Neural cell (in vitro differentiated cells): Measurements from ENCODE around the gene ZFX.

Experiments used
- EP300 ChIP-seq: fragments of 450-650 bp; conservative IDR thresholded peaks from 2 replicates; pipeline ENCODE4 v1.6.1; 2014; ENCODE audit warnings: antibody characterized with exemption, mild to moderate bottlenecking, moderate library complexity; ENCODE audit not compliant: poor library complexity, severe bottlenecking
- EZH2 ChIP-seq: fragments of 200-600, 300-800 bp; shearing (Covaris generic), sonication (generic); IDR thresholded peaks from 2 replicates; pipeline ENCODE4 v1.6.1; 2014; ENCODE audit warnings: antibody characterized with exemption, low read length, borderline replicate concordance, mild to moderate bottlenecking; ENCODE audit not compliant: insufficient read depth, poor library complexity, severe bottlenecking
- RAD21 ChIP-seq: fragments of 450-650 bp; conservative IDR thresholded peaks from 2 replicates; pipeline ENCODE4 v1.6.1; 2014; ENCODE audit warnings: antibody characterized with exemption, mild to moderate bottlenecking, moderate library complexity
- SMC3 ChIP-seq: fragments of 450-650 bp; conservative IDR thresholded peaks from 2 replicates; pipeline ENCODE4 v1.6.1; 2014; ENCODE audit warnings: antibody characterized with exemption, mild to moderate bottlenecking, moderate library complexity; ENCODE audit not compliant: poor library complexity
- TAF1 ChIP-seq: IDR thresholded peaks from 2 replicates; pipeline ENCODE4 v1.6.1; 2012; ENCODE audit warnings: low read depth
- TF ChIP-seq, protein P1 (sequence below): fragments of 450-650 bp; IDR thresholded peaks from 2 replicates; pipeline ENCODE4 v1.5.1; 2014; ENCODE audit warnings: antibody characterized with exemption, mild to moderate bottlenecking, moderate library complexity; ENCODE audit not compliant: poor library complexity, severe bottlenecking
- TF ChIP-seq, protein P2 (sequence below): IDR thresholded peaks from 2 replicates; pipeline ENCODE4 v1.6.1; 2012; ENCODE audit warnings: borderline replicate concordance

- TF ChIP-seq, protein P1, sequence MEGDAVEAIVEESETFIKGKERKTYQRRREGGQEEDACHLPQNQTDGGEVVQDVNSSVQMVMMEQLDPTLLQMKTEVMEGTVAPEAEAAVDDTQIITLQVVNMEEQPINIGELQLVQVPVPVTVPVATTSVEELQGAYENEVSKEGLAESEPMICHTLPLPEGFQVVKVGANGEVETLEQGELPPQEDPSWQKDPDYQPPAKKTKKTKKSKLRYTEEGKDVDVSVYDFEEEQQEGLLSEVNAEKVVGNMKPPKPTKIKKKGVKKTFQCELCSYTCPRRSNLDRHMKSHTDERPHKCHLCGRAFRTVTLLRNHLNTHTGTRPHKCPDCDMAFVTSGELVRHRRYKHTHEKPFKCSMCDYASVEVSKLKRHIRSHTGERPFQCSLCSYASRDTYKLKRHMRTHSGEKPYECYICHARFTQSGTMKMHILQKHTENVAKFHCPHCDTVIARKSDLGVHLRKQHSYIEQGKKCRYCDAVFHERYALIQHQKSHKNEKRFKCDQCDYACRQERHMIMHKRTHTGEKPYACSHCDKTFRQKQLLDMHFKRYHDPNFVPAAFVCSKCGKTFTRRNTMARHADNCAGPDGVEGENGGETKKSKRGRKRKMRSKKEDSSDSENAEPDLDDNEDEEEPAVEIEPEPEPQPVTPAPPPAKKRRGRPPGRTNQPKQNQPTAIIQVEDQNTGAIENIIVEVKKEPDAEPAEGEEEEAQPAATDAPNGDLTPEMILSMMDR = no peak
- TF ChIP-seq SMC3 = no peak
- TF ChIP-seq EZH2 = no peak
- no peak for TF ChIP-seq EP300
- no peak for TF ChIP-seq RAD21
- TF ChIP-seq TAF1 = no peak
- TF ChIP-seq, protein P2, sequence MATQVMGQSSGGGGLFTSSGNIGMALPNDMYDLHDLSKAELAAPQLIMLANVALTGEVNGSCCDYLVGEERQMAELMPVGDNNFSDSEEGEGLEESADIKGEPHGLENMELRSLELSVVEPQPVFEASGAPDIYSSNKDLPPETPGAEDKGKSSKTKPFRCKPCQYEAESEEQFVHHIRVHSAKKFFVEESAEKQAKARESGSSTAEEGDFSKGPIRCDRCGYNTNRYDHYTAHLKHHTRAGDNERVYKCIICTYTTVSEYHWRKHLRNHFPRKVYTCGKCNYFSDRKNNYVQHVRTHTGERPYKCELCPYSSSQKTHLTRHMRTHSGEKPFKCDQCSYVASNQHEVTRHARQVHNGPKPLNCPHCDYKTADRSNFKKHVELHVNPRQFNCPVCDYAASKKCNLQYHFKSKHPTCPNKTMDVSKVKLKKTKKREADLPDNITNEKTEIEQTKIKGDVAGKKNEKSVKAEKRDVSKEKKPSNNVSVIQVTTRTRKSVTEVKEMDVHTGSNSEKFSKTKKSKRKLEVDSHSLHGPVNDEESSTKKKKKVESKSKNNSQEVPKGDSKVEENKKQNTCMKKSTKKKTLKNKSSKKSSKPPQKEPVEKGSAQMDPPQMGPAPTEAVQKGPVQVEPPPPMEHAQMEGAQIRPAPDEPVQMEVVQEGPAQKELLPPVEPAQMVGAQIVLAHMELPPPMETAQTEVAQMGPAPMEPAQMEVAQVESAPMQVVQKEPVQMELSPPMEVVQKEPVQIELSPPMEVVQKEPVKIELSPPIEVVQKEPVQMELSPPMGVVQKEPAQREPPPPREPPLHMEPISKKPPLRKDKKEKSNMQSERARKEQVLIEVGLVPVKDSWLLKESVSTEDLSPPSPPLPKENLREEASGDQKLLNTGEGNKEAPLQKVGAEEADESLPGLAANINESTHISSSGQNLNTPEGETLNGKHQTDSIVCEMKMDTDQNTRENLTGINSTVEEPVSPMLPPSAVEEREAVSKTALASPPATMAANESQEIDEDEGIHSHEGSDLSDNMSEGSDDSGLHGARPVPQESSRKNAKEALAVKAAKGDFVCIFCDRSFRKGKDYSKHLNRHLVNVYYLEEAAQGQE = no peak
These were observed 75.7 kb downstream of the ZFX start for GRCh38 chrX:24225265-24225664.
